GM19324 (cell line): ENCODE measurements around the gene STPG2.

Experiments used
- ATAC-seq: cut with Tn5 transposase; IDR thresholded peaks from one replicate; pipeline ENCODE4 v1.9.1; 2021; ENCODE audit warnings: mild to moderate bottlenecking, moderate library complexity; ENCODE audit not compliant: unreplicated experiment, low FRiP score

Gene STPG2

GRCh38 chr4:97548186-97548585 is 595.1 kb downstream of the STPG2 start:
- no peak for ATAC-seq

- no peak for ATAC-seq
Measured at GRCh38 chr4:97531351-97531750, 611.9 kb downstream of the STPG2 start.

GRCh38 chr4:97530676-97531075 is 612.6 kb downstream of the STPG2 start:
- no peak for ATAC-seq

GRCh38 chr4:97525236-97525635 is 618.0 kb downstream of the STPG2 start:
- no peak for ATAC-seq

- no peak for ATAC-seq
Measured at GRCh38 chr4:97517939-97518338, 625.3 kb downstream of the STPG2 start.

GRCh38 chr4:97513917-97514316 is 629.4 kb downstream of the STPG2 start:
- no peak for ATAC-seq
